HepG2 (cell line): Measurements from ENCODE around the gene LRBA.

ENCODE experiments used
- CBX1 ChIP-seq: IDR thresholded peaks from one replicate; pipeline ENCODE4 v1.6.1; 2016; ENCODE audit warnings: antibody characterized with exemption, low read depth
- CHD4 ChIP-seq: fragments of 200-600 bp; sonication (generic); IDR thresholded peaks from 2 replicates; pipeline ENCODE4 v1.7.0; 2017; ENCODE audit warnings: mild to moderate bottlenecking, low read length, borderline replicate concordance
- MAFK ChIP-seq, 2 experiments: IDR thresholded peaks in 1 of 2; conservative IDR thresholded peaks in 1 of 2; 2 replicates each; pipeline ENCODE4 v1.6.1; 2011; ENCODE audit warnings: improper control_type of control experiment in 2 of 2, low read length in 2 of 2
- NCOA2 ChIP-seq: sonication (generic); formaldehyde crosslinking; IDR thresholded peaks from 2 replicates; pipeline ENCODE4 v1.8.0; 2022; ENCODE audit warnings: inconsistent platforms
- NFE2L1 ChIP-seq: sonication (generic); formaldehyde crosslinking; IDR thresholded peaks from 2 replicates; pipeline ENCODE4 v1.4.0; 2020; ENCODE audit warnings: missing genetic modification reagents, mild to moderate bottlenecking, borderline replicate concordance
- SMC3 ChIP-seq: IDR thresholded peaks from 2 replicates; pipeline ENCODE4 v1.6.1; 2011; ENCODE audit warnings: low read length, improper control_type of control experiment
- ZNF274 ChIP-seq: sonication (generic); formaldehyde crosslinking; IDR thresholded peaks from 2 replicates; pipeline ENCODE4 v1.5.1; 2020; ENCODE audit warnings: mild to moderate bottlenecking, missing genetic modification reagents
- ZSCAN22 ChIP-seq: sonication (generic); formaldehyde crosslinking; IDR thresholded peaks from 2 replicates; pipeline ENCODE4 v1.4.0; 2020; ENCODE audit warnings: mild to moderate bottlenecking, missing genetic modification reagents
- TF ChIP-seq, protein P1 (sequence below), 2 experiments: IDR thresholded peaks; 2 replicates each; pipeline ENCODE4 v1.6.1; 2011 to 2012; ENCODE audit warnings: low read length in 2 of 2, borderline replicate concordance in 1 of 2, low read depth in 1 of 2, mild to moderate bottlenecking in 1 of 2, moderate library complexity in 1 of 2

DNA sequence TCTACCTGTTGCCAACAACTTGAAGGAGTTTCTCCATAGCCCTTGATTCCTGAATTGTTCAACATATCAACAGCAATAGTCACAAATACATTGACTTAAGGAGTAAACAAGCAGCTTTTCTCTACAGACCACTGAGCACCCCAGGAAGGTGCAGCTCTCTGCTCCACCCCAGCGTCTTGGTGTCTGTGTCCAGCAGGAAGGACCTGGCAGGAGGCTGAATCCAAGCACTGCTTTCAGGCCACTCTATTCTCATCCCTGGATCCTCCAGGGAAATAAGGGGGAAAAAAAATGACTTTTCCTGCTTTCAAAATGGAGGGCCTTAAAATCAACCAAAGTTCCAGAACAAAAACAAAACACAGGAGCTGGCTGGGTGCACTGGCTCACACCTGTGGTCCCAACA is 593.5 kb downstream of the LRBA start:
- TF ChIP-seq ZNF274 (CRISPR knock-in tag) (no peak), CHD4 (no peak), NCOA2 (no peak), SMC3 (no peak), MAFK (conservative IDR thresholded peaks at IDR 0.05 in 1 of 2, IDR thresholded peaks at IDR 0.05 in 1 of 2; ENCODE audit: low read length in 2 of 2) (no peak), CBX1 (no peak), NFE2L1 (CRISPR knock-in tag) (no peak), ZSCAN22 (CRISPR knock-in tag) (no peak)
- TF ChIP-seq, protein P1, sequence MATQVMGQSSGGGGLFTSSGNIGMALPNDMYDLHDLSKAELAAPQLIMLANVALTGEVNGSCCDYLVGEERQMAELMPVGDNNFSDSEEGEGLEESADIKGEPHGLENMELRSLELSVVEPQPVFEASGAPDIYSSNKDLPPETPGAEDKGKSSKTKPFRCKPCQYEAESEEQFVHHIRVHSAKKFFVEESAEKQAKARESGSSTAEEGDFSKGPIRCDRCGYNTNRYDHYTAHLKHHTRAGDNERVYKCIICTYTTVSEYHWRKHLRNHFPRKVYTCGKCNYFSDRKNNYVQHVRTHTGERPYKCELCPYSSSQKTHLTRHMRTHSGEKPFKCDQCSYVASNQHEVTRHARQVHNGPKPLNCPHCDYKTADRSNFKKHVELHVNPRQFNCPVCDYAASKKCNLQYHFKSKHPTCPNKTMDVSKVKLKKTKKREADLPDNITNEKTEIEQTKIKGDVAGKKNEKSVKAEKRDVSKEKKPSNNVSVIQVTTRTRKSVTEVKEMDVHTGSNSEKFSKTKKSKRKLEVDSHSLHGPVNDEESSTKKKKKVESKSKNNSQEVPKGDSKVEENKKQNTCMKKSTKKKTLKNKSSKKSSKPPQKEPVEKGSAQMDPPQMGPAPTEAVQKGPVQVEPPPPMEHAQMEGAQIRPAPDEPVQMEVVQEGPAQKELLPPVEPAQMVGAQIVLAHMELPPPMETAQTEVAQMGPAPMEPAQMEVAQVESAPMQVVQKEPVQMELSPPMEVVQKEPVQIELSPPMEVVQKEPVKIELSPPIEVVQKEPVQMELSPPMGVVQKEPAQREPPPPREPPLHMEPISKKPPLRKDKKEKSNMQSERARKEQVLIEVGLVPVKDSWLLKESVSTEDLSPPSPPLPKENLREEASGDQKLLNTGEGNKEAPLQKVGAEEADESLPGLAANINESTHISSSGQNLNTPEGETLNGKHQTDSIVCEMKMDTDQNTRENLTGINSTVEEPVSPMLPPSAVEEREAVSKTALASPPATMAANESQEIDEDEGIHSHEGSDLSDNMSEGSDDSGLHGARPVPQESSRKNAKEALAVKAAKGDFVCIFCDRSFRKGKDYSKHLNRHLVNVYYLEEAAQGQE (IDR thresholded peaks at IDR 0.05; ENCODE audit: borderline replicate concordance in 1 of 2, low read depth in 1 of 2, low read length in 2 of 2): no peak
